Measurements from ENCODE around the gene ATP10A.

Gene ATP10A

GRCh38 chr15:25903024-25903581 lies 40.0 kb upstream of the ATP10A start:
- TF ChIP-seq CTCF (IDR thresholded peaks at IDR 0.05; ENCODE audit: extremely low read depth, missing control alignments): no peak
- no peak for DNase-seq (ENCODE audit: low spot score)

- DNase-seq (ENCODE audit: low spot score): no peak
- no peak for TF ChIP-seq CTCF (IDR thresholded peaks at IDR 0.05; ENCODE audit: extremely low read depth, missing control alignments)
These were observed 38.9 kb upstream of the ATP10A start for GRCh38 chr15:25901811-25902605.

- TF ChIP-seq CTCF (IDR thresholded peaks at IDR 0.05; ENCODE audit: extremely low read depth, missing control alignments): no peak
- DNase-seq (ENCODE audit: low spot score): no peak
These were observed 37.8 kb upstream of the ATP10A start for GRCh38 chr15:25900901-25901300.

GRCh38 chr15:25900431-25900830 lies 37.3 kb upstream of the ATP10A start:
- no peak for DNase-seq (ENCODE audit: low spot score)
- TF ChIP-seq CTCF (IDR thresholded peaks at IDR 0.05; ENCODE audit: extremely low read depth, missing control alignments): no peak

GRCh38 chr15:25899870-25900269 lies 36.7 kb upstream of the ATP10A start:
- no peak for TF ChIP-seq CTCF (IDR thresholded peaks at IDR 0.05; ENCODE audit: extremely low read depth, missing control alignments)
- DNase-seq (ENCODE audit: low spot score): no peak

- DNase-seq (ENCODE audit: low spot score): no peak
- no peak for TF ChIP-seq CTCF (IDR thresholded peaks at IDR 0.05; ENCODE audit: extremely low read depth, missing control alignments)
These were observed 34.5 kb upstream of the ATP10A start for GRCh38 chr15:25897658-25898057.

GRCh38 chr15:25894371-25894902 lies 31.3 kb upstream of the ATP10A start:
- DNase-seq (ENCODE audit: low spot score): no peak
- no peak for TF ChIP-seq CTCF (IDR thresholded peaks at IDR 0.05; ENCODE audit: extremely low read depth, missing control alignments)
